Uterus (tissue), 4 donors: Measurements from ENCODE around the gene FLT1. TPM values are rescaled to one million over a fixed set of nuclear protein-coding genes. Genes with fewer than 3 reads are reported as not detected.

Source experiments
- DNase-seq, 2 donors: peaks; one replicate each; pipeline ENCODE4 v3.0.0-alpha.2; 2019 to 2020
- H3K27ac ChIP-seq, 2 donors: fragments of 200-600 bp; sonication (generic); 1 replicate in 1 of 2; 2 replicates in 1 of 2; pipeline ENCODE4 v1.5.1; 2016 to 2018
- H3K27me3 ChIP-seq, 2 donors: fragments of 200-600 bp; sonication (generic); one replicate each; pipeline ENCODE4 v1.5.1; 2018 to 2019; ENCODE audit warnings: control low read depth in 1 of 2
- H3K36me3 ChIP-seq, 2 donors: fragments of 200-600 bp; sonication (generic); one replicate each; pipeline ENCODE4 v1.5.1; 2019; ENCODE audit warnings: control low read depth in 1 of 2
- H3K4me1 ChIP-seq, 2 donors: fragments of 200-600 bp; sonication (generic); one replicate each; pipeline ENCODE4 v1.5.1; 2018 to 2019; ENCODE audit warnings: control low read depth in 1 of 2
- H3K4me3 ChIP-seq, 2 donors: fragments of 200-600 bp; sonication (generic); 1 replicate in 1 of 2; 2 replicates in 1 of 2; pipeline ENCODE4 v1.5.1; 2018 to 2019; ENCODE audit warnings: mild to moderate bottlenecking in 1 of 2
- H3K9me3 ChIP-seq, 2 donors: fragments of 200-600 bp; sonication (generic); one replicate each; pipeline ENCODE4 v1.5.1; 2019; ENCODE audit warnings: control low read depth in 1 of 2
- CTCF ChIP-seq, 4 experiments: fragments of 200-600 bp in 2 of 4; fragments of 450-650 bp in 2 of 4; sonication (generic) in 2 of 4; IDR thresholded peaks; one replicate each; pipeline ENCODE4 v1.5.1; 2016 to 2019; ENCODE audit warnings: antibody characterized with exemption in 4 of 4, mild to moderate bottlenecking in 2 of 4, moderate library complexity in 1 of 4
- POLR2A ChIP-seq, 2 donors: fragments of 450-650 bp; IDR thresholded peaks; one replicate each; pipeline ENCODE4 v1.6.1; 2016; ENCODE audit warnings: antibody characterized with exemption in 2 of 2, mild to moderate bottlenecking in 1 of 2, moderate library complexity in 1 of 2
- intact Hi-C: fragments of 100-400 bp; cut with DNase I; formaldehyde crosslinking; loops from one replicate; pipeline ENCODE4 v1.15.1; 2023; ENCODE audit warnings: low total_unique reads
- total RNA-seq, 4 donors: library from RNA; depleted of rRNA in 3 of 4; stranded (reverse); fragments of >200 nt in 3 of 4; gene quantifications; one replicate each; pipeline versions ENCODE4 v1.1.0 to v1.2.4, GENCODE V29; 2014 to 2023
- donor health status: DM: yes; HTN: yes; CAD: no.

Gene FLT1
- total RNA-seq, 4 donors from 2014 or later: 53.2 to 95.3 (median 62.0) TPM

GRCh38 chr13:28324181-28324789 is 170.6 kb downstream of the FLT1 start:
- Histone ChIP-seq H3K36me3 (no peaks in the 10 kb centered on the region), H3K9me3 (no peaks in the 10 kb centered on the region), H3K27ac (peak overlapping the region in 1 of 2 donors; percentile 8), H3K4me1 (no peaks in the 10 kb centered on the region), H3K27me3 (no peaks in the 10 kb centered on the region), H3K4me3 (no peak overlapping the region)
- TF ChIP-seq POLR2A (IDR thresholded peaks at IDR 0.05) (no peak), CTCF (IDR thresholded peaks at IDR 0.05) (peak; percentile 46 to 61 (median 54))
- intact Hi-C loops: no loop called here
- peak; percentile 18 to 50 for DNase-seq

GRCh38 chr13:28322256-28322905 is 172.5 kb downstream of the FLT1 start:
- Histone ChIP-seq H3K27me3 (no peaks in the 10 kb centered on the region), H3K36me3 (no peaks in the 10 kb centered on the region), H3K4me3 (no peak overlapping the region), H3K27ac (no peak overlapping the region), H3K4me1 (no peaks in the 10 kb centered on the region), H3K9me3 (no peaks in the 10 kb centered on the region)
- DNase-seq: no peak
- intact Hi-C loops: no loop called here
- TF ChIP-seq CTCF (IDR thresholded peaks at IDR 0.05) (no peak), POLR2A (IDR thresholded peaks at IDR 0.05) (no peak)

GRCh38 chr13:28321756-28322155 is 173.2 kb downstream of the FLT1 start:
- no peak for TF ChIP-seq POLR2A (IDR thresholded peaks at IDR 0.05)
- no peak for TF ChIP-seq CTCF (IDR thresholded peaks at IDR 0.05)
- no peak overlapping the region for H3K4me3 ChIP-seq
- no peak for DNase-seq
- no peak overlapping the region for H3K27ac ChIP-seq
- H3K4me1 ChIP-seq: no peaks in the 10 kb centered on the region
- no peaks in the 10 kb centered on the region for H3K9me3 ChIP-seq
- H3K36me3 ChIP-seq: no peaks in the 10 kb centered on the region
- intact Hi-C loops: no loop called here
- H3K27me3 ChIP-seq: no peaks in the 10 kb centered on the region

GRCh38 chr13:28320884-28321574 is 173.9 kb downstream of the FLT1 start:
- Histone ChIP-seq H3K27ac (no peak overlapping the region), H3K4me1 (no peaks in the 10 kb centered on the region), H3K9me3 (no peaks in the 10 kb centered on the region), H3K36me3 (no peaks in the 10 kb centered on the region), H3K4me3 (no peak overlapping the region), H3K27me3 (no peaks in the 10 kb centered on the region)
- DNase-seq: no peak
- intact Hi-C loops: no loop called here
- TF ChIP-seq CTCF (IDR thresholded peaks at IDR 0.05) (no peak), POLR2A (IDR thresholded peaks at IDR 0.05) (no peak)

- no peaks in the 10 kb centered on the region for H3K27me3 ChIP-seq
- TF ChIP-seq POLR2A (IDR thresholded peaks at IDR 0.05): no peak
- no peak for TF ChIP-seq CTCF (IDR thresholded peaks at IDR 0.05)
- H3K9me3 ChIP-seq: no peaks in the 10 kb centered on the region
- DNase-seq: no peak
- no peaks in the 10 kb centered on the region for H3K4me1 ChIP-seq
- no peak overlapping the region for H3K4me3 ChIP-seq
- H3K27ac ChIP-seq: no peak overlapping the region
- no peaks in the 10 kb centered on the region for H3K36me3 ChIP-seq
- intact Hi-C loops: no loop called here
Observed at GRCh38 chr13:28320209-28320608, 174.7 kb downstream of the FLT1 start.
